Measurements from ENCODE around the gene MGAT5.

Gene MGAT5

DNA sequence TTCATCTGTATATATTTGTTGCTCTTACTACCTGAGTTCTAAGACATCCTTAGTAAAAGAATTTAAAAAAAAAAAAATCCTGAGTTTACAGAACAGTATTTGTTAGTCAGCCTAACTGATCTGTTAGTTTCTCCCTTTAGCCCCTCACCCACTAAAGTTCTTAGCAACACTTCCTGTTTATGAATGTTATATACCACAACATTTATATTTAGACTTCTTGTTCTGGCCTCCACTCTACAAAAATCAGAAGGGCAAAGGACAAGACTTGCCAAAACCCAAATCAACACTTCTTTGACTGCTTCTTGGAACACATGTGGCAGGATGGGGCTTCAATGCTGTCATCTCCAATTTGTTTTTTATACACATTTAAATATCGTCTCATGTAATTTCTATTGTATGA lies 71.1 kb downstream of the MGAT5 start:
- in situ Hi-C loops (cut with MboI; ENCODE audit: low sequenced_read_pairs), result no loop called here

DNA sequence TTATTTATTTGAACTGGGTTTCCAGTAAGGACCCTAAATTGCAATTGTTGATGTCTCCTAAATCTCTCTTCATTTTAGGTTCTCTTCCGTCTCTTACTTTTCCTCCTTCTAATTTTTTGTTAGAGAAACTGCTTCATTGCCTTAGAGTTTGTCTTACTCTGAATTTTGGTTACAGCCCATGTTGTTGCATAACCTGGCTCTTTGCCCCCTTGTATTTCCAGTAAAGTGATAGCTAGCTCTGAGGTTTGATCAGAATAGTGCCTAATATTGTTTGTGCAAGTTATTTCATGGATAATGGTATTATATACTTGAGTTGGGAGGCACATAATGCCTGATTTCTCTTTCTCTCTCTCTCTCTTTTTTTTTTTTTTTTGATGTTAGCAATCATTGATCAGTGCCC lies 71.8 kb downstream of the MGAT5 start:
- in situ Hi-C loops (cut with MboI; ENCODE audit: low sequenced_read_pairs), result no loop called here

DNA sequence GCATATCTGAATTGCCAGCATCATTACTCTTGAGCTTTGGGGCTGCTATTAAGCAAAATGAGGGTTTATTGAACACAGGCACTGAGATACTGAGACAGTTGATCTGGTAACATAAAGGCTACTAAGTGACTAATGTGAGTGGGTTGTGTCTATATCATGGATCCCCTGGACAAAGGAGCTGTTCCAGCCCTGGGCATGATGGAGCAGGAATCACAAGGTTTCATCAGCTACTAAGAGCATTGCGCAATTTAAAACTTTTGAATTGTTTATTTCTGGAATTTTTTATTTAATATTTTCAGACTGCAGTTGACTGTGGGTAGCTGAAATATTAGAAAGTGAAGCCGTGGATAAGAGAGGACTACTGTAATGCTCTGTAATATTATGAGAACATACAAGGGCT lies 73.5 kb downstream of the MGAT5 start:
- in situ Hi-C loops (cut with MboI; ENCODE audit: low sequenced_read_pairs), result no loop called here

DNA sequence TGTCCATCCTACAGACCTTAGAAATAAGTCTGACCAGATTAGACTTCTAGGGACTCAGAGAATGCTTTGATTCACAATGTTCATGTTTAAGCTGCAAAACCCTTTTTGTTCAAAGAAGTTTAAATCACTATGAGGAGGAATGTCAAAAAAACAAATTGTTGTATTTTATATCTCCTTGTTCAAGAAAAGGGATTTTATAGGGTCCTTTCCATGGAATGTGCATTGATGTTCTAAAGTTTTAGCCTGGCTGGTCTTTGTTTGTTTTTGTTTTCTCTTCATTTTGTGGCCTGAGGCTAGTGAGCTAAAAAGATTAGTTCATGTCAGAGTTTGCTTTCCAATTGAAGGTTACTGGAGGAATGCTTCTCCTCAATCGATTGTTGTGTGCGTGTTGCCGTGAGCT lies 77.2 kb downstream of the MGAT5 start:
- in situ Hi-C loops (cut with MboI; ENCODE audit: low sequenced_read_pairs), result no loop called here

DNA sequence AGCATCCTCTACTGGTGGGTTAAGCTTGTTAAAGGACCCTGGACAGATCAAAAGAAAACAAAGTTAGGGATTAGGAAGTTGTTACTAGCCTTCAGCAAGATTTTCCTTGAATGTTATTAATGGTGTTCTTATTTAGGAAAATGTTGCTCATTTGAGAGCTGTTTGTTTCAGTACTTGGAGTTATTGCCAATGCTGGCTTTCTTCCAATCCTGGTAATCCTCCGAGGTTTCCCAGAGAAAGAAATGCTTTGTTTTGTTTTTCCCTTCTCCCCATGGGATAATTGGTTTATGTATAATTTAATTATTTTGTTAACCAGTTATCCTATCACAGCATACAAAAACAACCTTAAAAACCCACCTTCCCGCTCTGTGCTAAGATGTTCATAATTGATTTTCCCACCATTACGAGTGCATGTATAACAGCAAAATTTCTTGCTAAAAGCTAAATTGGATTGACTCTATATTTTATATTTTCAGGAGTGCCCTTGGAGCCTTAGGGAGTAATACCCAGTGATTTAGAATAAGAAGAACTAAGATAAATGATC lies 79.8 kb downstream of the MGAT5 start:
- in situ Hi-C loops (cut with MboI; ENCODE audit: low sequenced_read_pairs), result no loop called here

DNA sequence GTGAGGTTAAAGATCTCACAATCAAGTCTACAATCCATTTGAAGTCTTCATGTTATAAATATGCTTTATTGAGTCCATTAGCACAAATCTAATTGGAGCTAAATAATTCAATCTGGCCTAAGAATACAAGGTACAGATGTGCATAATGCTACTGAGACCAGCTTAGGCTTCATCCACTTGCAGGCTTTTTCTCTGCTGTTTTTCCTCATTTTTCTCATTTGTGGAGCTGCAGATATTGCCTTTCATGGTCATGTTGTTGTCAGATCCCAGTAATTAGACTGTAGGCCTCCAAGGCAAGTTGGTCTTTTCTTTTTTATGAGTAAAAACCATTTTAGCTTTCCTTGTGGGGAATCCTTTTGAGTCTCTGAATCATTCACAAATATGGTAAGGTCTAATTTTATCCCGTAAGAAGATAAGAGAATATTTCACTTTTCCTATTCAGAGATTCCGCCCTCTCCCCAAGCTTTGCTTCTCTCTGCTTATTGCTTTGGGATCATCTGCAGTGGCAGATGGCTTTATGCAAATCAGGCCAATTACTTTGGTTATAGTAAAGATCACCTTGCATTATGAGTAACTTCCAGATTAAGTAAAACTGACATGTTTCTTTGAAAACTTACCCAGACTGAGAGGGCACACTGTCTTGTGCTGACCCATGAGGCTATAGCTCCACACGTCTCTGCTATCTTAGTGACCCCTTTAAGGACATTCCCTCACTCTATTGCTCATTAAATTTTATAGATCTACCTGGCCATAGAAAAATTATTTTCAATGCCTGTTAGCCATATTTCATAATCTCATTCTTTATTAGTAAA lies 80.9 kb downstream of the MGAT5 start:
- in situ Hi-C loops (cut with MboI; ENCODE audit: low sequenced_read_pairs), result no loop called here

DNA sequence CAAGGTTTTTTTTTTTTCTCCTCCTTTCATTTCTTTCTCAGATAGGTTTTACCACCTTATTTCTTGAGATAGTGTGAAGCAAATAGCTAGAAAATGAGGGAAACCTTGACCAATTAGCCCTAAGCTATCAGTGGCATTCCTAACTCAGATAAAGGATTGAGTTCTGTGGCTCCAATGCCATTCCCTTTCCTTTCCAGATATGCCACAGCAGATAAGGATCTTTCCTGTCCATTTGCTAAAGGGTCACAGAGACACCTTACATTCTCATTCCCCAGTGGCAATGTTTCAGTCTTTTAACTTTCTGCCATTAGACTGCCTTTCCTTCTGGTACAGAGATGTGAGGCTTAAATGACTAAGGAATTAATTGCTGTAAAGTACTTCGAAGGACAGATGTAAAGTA lies 81.7 kb downstream of the MGAT5 start:
- in situ Hi-C loops (cut with MboI; ENCODE audit: low sequenced_read_pairs), result no loop called here

DNA sequence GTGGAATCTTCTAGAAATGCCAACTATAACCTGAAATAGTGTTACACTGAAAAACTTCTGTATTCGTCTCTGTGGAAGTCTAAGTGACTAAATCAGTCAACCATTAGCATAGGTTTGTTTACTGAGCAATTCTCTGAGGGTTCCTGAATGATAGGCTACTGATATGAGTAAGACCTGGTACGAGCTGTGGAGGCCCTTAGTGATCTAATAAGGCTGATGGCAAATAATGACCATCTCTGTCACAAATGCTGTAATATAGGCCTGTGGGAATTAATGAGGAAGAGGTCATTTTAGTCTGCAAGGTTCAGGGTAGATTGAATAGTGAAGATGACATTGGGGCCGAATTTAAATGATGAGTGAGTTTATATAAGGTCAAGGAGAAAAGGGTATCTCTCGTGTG lies 82.5 kb downstream of the MGAT5 start:
- in situ Hi-C loops (cut with MboI; ENCODE audit: low sequenced_read_pairs), result no loop called here

DNA sequence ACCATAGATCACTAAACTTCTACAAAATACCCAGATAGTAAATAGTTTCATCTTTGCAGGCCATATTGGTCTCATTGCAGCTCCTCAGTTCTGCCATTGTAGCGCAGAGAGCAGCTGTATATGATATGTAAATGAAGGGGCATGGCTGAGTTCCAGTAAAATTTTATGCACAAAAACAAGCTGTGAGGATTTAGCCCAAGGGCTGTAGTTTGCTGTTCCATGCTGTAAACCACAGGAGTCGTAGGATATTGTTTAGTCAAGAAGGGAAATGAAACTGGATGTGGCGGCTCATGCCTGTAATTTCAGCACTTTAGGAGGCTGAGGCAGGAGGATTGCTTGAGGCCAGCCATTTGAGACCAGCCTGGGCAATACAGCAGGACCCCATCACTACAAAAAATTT lies 83.0 kb downstream of the MGAT5 start:
- in situ Hi-C loops (cut with MboI; ENCODE audit: low sequenced_read_pairs), result no loop called here

DNA sequence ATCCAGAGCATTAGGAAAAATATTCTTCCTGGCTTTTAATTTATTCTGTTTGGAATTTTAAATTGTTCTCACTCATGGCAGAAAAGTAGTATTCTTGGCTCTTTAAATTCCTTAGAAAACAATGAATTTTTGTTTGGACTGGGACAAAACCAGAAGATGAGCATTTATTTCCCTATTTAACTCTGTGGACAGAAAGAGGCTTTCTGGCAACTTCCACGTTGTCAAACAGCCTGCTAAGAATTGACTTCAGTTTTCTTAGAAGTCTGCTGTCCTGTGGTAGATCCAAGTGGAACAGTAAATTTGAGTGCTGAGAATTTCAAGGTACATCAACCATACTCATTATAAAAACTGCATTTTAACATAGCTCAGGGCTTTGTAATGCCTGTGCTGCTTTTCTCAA lies 83.8 kb downstream of the MGAT5 start:
- in situ Hi-C loops (cut with MboI; ENCODE audit: low sequenced_read_pairs), result no loop called here

DNA sequence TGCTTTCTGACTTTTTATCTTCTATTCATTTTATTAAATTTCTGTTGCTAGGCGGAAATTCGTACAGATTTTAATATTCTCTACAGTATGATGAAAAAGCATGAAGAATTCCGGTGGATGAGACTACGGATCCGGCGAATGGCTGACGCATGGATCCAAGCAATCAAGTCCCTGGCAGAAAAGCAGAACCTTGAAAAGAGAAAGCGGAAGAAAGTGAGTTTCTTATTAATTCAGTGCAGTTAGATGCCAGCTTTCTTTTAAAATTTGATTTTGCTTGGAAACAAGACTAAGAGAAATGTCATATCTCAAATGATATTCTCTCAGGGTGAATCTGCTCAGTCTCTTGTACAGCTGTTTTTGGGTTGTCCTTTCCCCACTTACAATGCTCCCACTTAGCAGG lies 84.3 kb downstream of the MGAT5 start:
- in situ Hi-C loops (cut with MboI; ENCODE audit: low sequenced_read_pairs), result no loop called here

DNA sequence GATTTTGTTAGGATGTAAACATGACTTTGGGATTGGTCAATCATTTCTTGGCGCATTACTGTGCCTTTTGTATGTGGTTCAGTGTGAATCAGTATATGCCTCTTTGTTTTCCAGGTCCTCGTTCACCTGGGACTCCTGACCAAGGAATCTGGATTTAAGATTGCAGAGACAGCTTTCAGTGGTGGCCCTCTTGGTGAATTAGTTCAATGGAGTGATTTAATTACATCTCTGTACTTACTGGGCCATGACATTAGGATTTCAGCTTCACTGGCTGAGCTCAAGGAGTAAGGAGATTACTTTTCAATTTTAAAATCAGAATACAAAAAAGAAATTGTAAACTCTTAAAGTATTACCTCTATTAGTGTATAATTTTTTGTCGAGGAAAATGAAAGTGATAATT lies 87.6 kb downstream of the MGAT5 start:
- in situ Hi-C loops (cut with MboI; ENCODE audit: low sequenced_read_pairs), result no loop called here

DNA sequence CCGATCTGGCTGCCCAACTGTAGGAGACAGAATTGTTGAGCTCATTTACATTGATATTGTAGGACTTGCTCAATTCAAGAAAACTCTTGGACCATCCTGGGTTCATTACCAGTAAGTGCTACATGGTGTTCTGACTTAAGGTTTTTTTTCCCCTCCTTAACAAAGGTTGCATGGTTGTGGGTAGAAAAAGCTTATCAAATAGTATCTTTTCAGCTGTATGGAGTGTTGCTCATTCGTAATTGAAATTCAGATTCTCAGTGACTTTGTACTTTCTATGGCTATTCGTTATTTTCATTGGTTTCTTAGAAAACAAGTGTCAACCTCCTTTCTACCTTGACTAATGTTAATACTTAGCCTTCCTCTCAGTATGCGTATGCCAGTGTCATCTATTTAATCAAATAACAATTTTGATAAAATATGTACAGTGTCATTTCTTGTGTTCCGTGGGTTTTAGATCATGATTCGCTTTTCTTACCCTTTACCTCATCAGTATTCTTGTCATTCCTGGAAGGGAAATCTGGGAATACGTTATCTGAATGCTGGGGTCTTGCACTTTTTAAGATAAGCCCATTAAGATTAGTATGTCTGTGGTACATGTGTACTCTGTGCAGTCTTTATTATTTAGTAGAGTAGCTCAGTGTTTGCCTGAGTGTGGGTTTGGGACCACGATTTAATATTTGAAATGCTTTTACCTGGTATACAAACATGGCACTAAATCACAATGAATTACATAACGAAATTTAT lies 91.3 kb downstream of the MGAT5 start:
- in situ Hi-C loops (cut with MboI; ENCODE audit: low sequenced_read_pairs), result no loop called here

DNA sequence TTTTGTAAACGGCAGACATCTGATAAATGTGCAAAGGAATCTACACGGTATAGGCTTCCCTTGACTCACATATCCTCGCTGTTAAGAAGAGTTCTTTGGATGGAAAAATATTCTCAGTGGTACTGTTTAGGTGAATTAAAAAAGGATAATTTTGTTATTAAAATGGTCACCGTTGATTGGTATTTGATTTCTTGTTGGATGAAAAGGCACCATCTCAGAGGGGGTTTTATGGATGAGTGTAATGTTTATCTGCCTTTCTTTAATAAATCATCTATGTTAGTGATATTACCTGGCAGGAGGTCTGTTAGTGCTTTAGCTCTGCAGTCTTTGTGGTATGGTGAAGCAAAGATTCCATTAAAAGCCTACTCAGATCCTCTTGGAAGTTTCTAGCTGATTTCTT lies 92.3 kb downstream of the MGAT5 start:
- in situ Hi-C loops (cut with MboI; ENCODE audit: low sequenced_read_pairs), result no loop called here

DNA sequence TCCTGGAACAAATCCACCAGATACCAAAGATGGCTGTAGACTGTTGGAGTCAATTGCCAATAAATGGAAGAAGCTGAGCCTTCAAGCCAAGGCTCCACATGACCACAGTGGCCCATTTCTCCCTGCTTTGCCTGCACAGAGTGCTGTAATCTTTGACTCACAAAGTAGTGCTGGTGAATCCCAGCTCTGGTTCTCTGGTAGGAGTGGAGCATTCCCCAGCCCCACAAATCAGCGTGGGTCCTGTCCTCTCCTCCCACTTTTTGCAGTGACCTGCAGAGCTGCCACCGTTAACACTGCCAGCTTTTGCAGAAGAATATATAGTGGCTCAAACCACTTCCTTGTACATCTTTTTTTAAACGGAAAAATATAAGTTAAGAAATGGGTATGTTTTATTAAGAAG lies 93.9 kb downstream of the MGAT5 start:
- in situ Hi-C loops (cut with MboI; ENCODE audit: low sequenced_read_pairs), result no loop called here

DNA sequence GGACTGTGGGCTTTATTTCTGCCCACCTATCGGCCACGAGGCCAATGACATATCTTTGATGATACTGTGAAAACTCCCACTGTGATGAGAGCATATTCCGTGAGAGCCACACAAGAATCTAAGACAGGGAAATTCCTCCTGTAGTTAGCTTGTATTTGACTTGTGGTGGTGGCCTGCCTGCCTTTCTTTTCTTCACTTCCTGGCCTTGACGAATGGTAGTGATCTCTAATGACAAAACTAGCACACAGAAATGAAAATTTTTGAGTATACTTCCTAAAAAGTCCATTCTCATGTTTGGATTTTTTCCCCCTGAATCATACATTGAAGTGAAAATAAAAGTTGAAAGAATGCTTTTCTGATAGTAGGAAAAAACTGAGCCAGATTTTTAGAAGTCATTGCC lies 94.4 kb downstream of the MGAT5 start:
- in situ Hi-C loops (cut with MboI; ENCODE audit: low sequenced_read_pairs), result no loop called here

DNA sequence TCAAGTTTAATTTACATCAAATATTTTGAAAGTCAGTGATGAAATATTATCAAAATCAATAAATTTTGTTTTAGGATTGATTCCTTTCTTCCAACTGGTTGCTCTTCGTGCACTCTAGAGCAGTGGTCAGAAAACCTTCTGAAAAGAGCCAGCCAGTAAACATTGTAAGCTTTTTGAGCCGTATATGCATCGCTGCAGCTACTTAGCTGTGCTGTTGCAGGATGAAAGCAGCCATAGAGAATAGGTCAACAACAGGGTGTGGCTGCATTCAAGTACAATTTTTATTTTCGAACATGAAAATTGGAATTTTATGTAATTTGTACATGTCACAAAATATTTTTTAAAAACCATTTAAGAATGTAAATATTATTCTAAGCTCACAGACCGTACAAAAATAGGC lies 94.9 kb downstream of the MGAT5 start:
- in situ Hi-C loops (cut with MboI; ENCODE audit: low sequenced_read_pairs), result no loop called here

DNA sequence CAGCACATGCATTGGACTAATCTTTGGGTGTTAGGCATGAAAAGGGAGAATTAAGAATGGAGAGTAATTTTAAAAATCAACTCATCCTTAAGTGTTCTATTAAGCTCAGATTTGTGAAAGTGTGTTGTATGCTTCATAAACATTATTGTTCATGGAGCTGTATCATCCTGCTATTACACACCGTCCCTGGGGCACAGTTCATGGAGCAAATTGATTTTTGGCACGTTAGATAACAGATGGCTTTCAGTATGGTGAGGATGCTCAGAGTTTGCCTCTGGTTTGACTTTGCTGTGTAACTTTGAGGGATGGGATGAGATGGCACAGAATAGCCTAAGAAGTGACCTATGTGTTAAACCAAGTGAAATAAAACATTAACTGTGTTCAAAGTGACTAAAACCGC lies 97.1 kb downstream of the MGAT5 start:
- in situ Hi-C loops (cut with MboI; ENCODE audit: low sequenced_read_pairs), result no loop called here

DNA sequence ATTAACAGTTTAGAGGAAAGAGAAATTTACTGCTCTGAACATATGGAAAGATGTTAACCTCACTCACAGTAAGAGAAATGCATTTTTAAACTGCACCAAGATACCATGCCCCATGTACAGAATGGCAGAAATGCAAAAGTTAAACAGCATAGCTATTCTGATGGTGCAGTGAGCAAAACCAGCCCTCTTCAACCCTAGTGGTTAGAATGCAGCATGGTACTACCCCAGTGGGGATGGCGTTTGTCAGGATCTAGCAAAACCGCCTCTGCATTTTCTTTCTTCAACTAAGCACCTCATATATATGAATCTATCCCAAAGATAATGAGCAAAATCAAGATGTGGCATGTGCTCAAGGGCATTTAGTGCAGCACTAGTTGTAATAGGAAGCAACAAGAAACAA lies 98.0 kb downstream of the MGAT5 start:
- in situ Hi-C loops (cut with MboI; ENCODE audit: low sequenced_read_pairs), result no loop called here

DNA sequence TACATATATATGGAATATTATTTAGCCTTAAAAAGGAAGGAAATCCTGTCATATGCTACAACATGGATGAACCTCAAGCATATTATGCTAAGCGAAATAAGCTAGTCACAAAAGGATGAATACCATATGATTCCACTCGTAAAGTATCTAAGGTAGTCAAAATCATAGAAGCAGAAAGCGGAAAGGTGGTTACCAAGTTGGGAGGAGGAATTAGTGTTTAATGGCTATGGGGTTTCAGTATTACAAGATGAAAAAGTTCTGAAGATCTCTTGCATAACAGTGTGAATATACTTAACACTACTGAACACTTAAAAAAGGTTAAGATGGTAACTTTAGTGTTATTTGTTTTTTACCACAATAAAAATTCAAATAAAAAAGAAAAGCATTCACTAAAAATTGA lies 99.0 kb downstream of the MGAT5 start:
- in situ Hi-C loops (cut with MboI; ENCODE audit: low sequenced_read_pairs), result no loop called here

DNA sequence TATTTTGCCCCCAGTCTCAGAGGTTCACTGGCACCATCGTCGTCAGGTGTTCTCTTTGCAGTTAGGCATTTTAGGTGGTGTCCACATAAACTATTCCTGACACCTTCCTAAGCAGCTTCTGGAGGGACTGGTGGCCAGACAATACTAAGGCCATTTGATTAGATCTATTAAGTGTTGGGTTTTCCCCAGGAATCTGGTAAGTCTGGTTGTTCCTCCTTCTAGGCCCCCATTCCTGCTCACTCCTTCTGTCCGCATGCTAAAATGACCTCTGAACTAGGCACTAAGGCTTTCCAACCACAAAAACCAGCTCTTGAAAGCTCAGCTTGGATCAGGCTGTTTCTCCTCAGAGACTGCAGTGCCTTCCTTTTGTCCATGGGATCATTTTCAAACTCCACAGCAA lies 100.7 kb downstream of the MGAT5 start:
- in situ Hi-C loops (cut with MboI; ENCODE audit: low sequenced_read_pairs), result no loop called here

DNA sequence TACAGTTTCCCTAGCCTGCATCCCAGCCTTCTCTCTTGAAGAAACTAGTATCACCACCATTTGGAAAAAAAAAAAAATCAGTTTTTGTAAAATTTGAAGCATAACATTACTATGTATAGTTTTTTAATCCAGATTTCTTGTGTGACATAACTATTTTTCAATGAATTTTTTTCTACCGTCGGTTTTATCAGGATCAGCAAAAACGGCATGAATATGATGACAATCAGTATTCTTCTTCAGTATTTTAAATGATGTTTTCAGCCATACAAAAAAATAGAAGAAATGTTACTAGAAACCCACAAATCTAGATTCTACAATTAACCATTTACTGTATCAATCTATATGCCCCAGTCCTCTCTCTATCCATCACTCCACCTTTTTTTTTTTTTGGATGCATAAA lies 103.9 kb downstream of the MGAT5 start:
- in situ Hi-C loops (cut with MboI; ENCODE audit: low sequenced_read_pairs), result no loop called here

All from HL-60/S4 treated with retinoic acid at 250 ng/mL for 4 days and 3 days (cell line).